HG03378 (cell line): ENCODE results near the gene ANKRD52.
A peak's percentile ranks its signal among the peaks of the same experiment; 100 is the strongest.
"Not testable (repeated sequence)": the region's sequence is repeated elsewhere in the genome, so short reads cannot be mapped to it uniquely, and the experiment has no call there.

Experiments used
- ATAC-seq: cut with Tn5 transposase; IDR thresholded peaks from one replicate; pipeline ENCODE4 v1.9.1; 2021; ENCODE audit warnings: mild to moderate bottlenecking, moderate library complexity; ENCODE audit not compliant: unreplicated experiment

Gene ANKRD52

GRCh38 chr12:56274299-56274698 is 16.1 kb upstream of the ANKRD52 start:
- no peak for ATAC-seq

GRCh38 chr12:56272468-56272867 is 14.3 kb upstream of the ANKRD52 start:
- ATAC-seq: not testable (repeated sequence)

GRCh38 chr12:56271031-56271430 is 12.8 kb upstream of the ANKRD52 start:
- ATAC-seq: no peak

- no peak for ATAC-seq
These were observed 9.4 kb upstream of the ANKRD52 start for GRCh38 chr12:56267443-56268071.

- peak; percentile 63 for ATAC-seq
These were observed 8.7 kb upstream of the ANKRD52 start, which contains the start of gene COQ10A for GRCh38 chr12:56266693-56267442. TSS of gene COQ10A (plus strand) at chr12:56266942. CDS start at chr12:56267119, 177 bp downstream.

- not testable (repeated sequence) for ATAC-seq
These were observed 8.0 kb upstream of the ANKRD52 start for GRCh38 chr12:56266068-56266692.

- not testable (repeated sequence) for ATAC-seq
These were observed 4.8 kb upstream of the ANKRD52 start for GRCh38 chr12:56262955-56263354.

- no peak for ATAC-seq
These were observed 3.5 kb upstream of the ANKRD52 start for GRCh38 chr12:56261503-56262232.

GRCh38 chr12:56260921-56261320 is 2.7 kb upstream of the ANKRD52 start:
- ATAC-seq: no peak

- no peak for ATAC-seq
These were observed 2.2 kb upstream of the ANKRD52 start for GRCh38 chr12:56260380-56260779.

- no peak for ATAC-seq
These were observed 618 bp upstream of the ANKRD52 start for GRCh38 chr12:56258820-56259183.

- ATAC-seq: no peak
These were observed 605 bp downstream of the ANKRD52 start for GRCh38 chr12:56257491-56258067.

GRCh38 chr12:56257071-56257470 is 1.1 kb downstream of the ANKRD52 start:
- ATAC-seq: no peak

GRCh38 chr12:56256326-56256960 is 1.7 kb downstream of the ANKRD52 start:
- no peak for ATAC-seq

- ATAC-seq: no peak
These were observed 2.5 kb downstream of the ANKRD52 start for GRCh38 chr12:56255671-56256070.

GRCh38 chr12:56253091-56253490 is 5.1 kb downstream of the ANKRD52 start:
- no peak for ATAC-seq

GRCh38 chr12:56252649-56253048 is 5.5 kb downstream of the ANKRD52 start:
- ATAC-seq: no peak

GRCh38 chr12:56248711-56249110 is 9.5 kb downstream of the ANKRD52 start:
- no peak for ATAC-seq

- ATAC-seq: no peak
These were observed 10.3 kb downstream of the ANKRD52 start for GRCh38 chr12:56247923-56248322.

- ATAC-seq: no peak
These were observed 13.7 kb downstream of the ANKRD52 start for GRCh38 chr12:56244494-56244893.
